ENCODE data around the gene ATP4A. TPM values are rescaled to one million over a fixed set of nuclear protein-coding genes. Genes with fewer than 3 reads are reported as not detected.

Gene ATP4A
- polyA plus RNA-seq, 3 donors: 0.11 TPM; not detected in 2

GRCh38 chr19:35511337-35511736, 52.1 kb downstream of the ATP4A start:
- no peak for DNase-seq (ENCODE audit: extremely low read depth in 1 of 11, low read depth in 9 of 11, low spot score in 4 of 11)

- DNase-seq (ENCODE audit: extremely low read depth in 1 of 11, low read depth in 9 of 11, low spot score in 4 of 11): no peak
Observed at GRCh38 chr19:35510626-35510964, 52.9 kb downstream of the ATP4A start.

GRCh38 chr19:35509861-35510625, 53.4 kb downstream of the ATP4A start:
- DNase-seq (ENCODE audit: extremely low read depth in 1 of 11, low read depth in 9 of 11, low spot score in 4 of 11): peak; percentile 59 to 87 (median 82)

- DNase-seq (ENCODE audit: extremely low read depth in 1 of 11, low read depth in 9 of 11, low spot score in 4 of 11): peak in 1 of 11 donors; percentile 34
Observed at GRCh38 chr19:35509018-35509652, 54.3 kb downstream of the ATP4A start.

- DNase-seq (ENCODE audit: extremely low read depth in 1 of 11, low read depth in 9 of 11, low spot score in 4 of 11): no peak
Observed at GRCh38 chr19:35508129-35508528, 55.3 kb downstream of the ATP4A start.

GRCh38 chr19:35507561-35507960, 55.9 kb downstream of the ATP4A start:
- DNase-seq (ENCODE audit: extremely low read depth in 1 of 11, low read depth in 9 of 11, low spot score in 4 of 11): no peak

- DNase-seq (ENCODE audit: extremely low read depth in 1 of 11, low read depth in 9 of 11, low spot score in 4 of 11): no peak
Observed at GRCh38 chr19:35506011-35506410, 57.4 kb downstream of the ATP4A start.

- DNase-seq (ENCODE audit: extremely low read depth in 1 of 11, low read depth in 9 of 11, low spot score in 4 of 11): no peak
Observed at GRCh38 chr19:35502751-35503150, 60.7 kb downstream of the ATP4A start.

GRCh38 chr19:35501684-35502083, 61.8 kb downstream of the ATP4A start:
- no peak for DNase-seq (ENCODE audit: extremely low read depth in 1 of 11, low read depth in 9 of 11, low spot score in 4 of 11)

- no peak for DNase-seq (ENCODE audit: extremely low read depth in 1 of 11, low read depth in 9 of 11, low spot score in 4 of 11)
Observed at GRCh38 chr19:35500611-35501010, 62.8 kb downstream of the ATP4A start.

Other genes with a start within 250 kb of the ATP4A start
- 10 to 100 TPM; 10.7 to 16.5 (median 12.5) TPM for gene CD22, start 234.5 kb downstream of the ATP4A start, polyA plus RNA-seq (ENCODE audit: insufficient read length in 3 of 3)
- gene FFAR1, start 215.8 kb downstream of the ATP4A start, polyA plus RNA-seq (ENCODE audit: insufficient read length in 3 of 3): under 1 TPM; 0.25 to 0.53 (median 0.52) TPM
- gene FFAR3, start 205.2 kb downstream of the ATP4A start, polyA plus RNA-seq (ENCODE audit: insufficient read length in 3 of 3): under 1 TPM; 0.11 to 0.20 (median 0.17) TPM
- gene GPR42, start 192.6 kb downstream of the ATP4A start, polyA plus RNA-seq (ENCODE audit: insufficient read length in 3 of 3): not detected
- under 1 TPM; 0.32 to 0.84 (median 0.55) TPM for gene FFAR2, start 115.4 kb downstream of the ATP4A start, polyA plus RNA-seq (ENCODE audit: insufficient read length in 3 of 3)
- 1 to 10 TPM in 2 of 3 donors, under 1 TPM in 1; 0.40 to 1.5 (median 1.1) TPM for gene KRTDAP, start 73.2 kb downstream of the ATP4A start, polyA plus RNA-seq (ENCODE audit: insufficient read length in 3 of 3)
- 100 to 1,000 TPM in 1 of 3 donors, 10 to 100 TPM in 2; 69.7 to 129 (median 73.6) TPM for gene DMKN, start 50.0 kb downstream of the ATP4A start, polyA plus RNA-seq (ENCODE audit: insufficient read length in 3 of 3)
- under 1 TPM in 1 of 3 donors, not detected in 2; 0.09 TPM for gene SBSN, start 35.3 kb downstream of the ATP4A start, polyA plus RNA-seq (ENCODE audit: insufficient read length in 3 of 3)
- not detected for gene GAPDHS, start 30.2 kb downstream of the ATP4A start, polyA plus RNA-seq (ENCODE audit: insufficient read length in 3 of 3)
- gene TMEM147, start 18.0 kb downstream of the ATP4A start, polyA plus RNA-seq (ENCODE audit: insufficient read length in 3 of 3): 10 to 100 TPM; 81.4 to 99.2 (median 94.4) TPM
- not detected for gene PMIS2, start 22.5 kb upstream of the ATP4A start, polyA plus RNA-seq (ENCODE audit: insufficient read length in 3 of 3)
- gene HAUS5, start 49.1 kb upstream of the ATP4A start, polyA plus RNA-seq (ENCODE audit: insufficient read length in 3 of 3): 10 to 100 TPM; 24.0 to 30.8 (median 28.4) TPM
- 10 to 100 TPM; 48.2 to 83.4 (median 69.0) TPM for gene RBM42, start 65.4 kb upstream of the ATP4A start, polyA plus RNA-seq (ENCODE audit: insufficient read length in 3 of 3)
- gene ETV2, start 78.1 kb upstream of the ATP4A start, polyA plus RNA-seq (ENCODE audit: insufficient read length in 3 of 3): 1 to 10 TPM; 1.6 to 2.6 (median 2.0) TPM
- gene COX6B1, start 84.7 kb upstream of the ATP4A start, polyA plus RNA-seq (ENCODE audit: insufficient read length in 3 of 3): 100 to 1,000 TPM; 284 to 381 (median 334) TPM
- gene UPK1A, start 102.9 kb upstream of the ATP4A start, polyA plus RNA-seq (ENCODE audit: insufficient read length in 3 of 3): 1 to 10 TPM; 5.1 to 7.6 (median 6.0) TPM
- under 1 TPM; 0.20 to 0.98 (median 0.40) TPM for gene ZBTB32, start 140.9 kb upstream of the ATP4A start, polyA plus RNA-seq (ENCODE audit: insufficient read length in 3 of 3)
- 10 to 100 TPM; 31.2 to 39.1 (median 37.6) TPM for gene KMT2B, start 154.3 kb upstream of the ATP4A start, polyA plus RNA-seq (ENCODE audit: insufficient read length in 3 of 3)
- 1 to 10 TPM; 3.3 to 5.6 (median 5.1) TPM for gene IGFLR1, start 178.8 kb upstream of the ATP4A start, polyA plus RNA-seq (ENCODE audit: insufficient read length in 3 of 3)
- gene U2AF1L4, start 181.8 kb upstream of the ATP4A start, polyA plus RNA-seq (ENCODE audit: insufficient read length in 3 of 3): 10 to 100 TPM; 12.8 to 19.3 (median 19.0) TPM
- 10 to 100 TPM; 59.6 to 66.5 (median 65.4) TPM for gene PSENEN, start 182.0 kb upstream of the ATP4A start, polyA plus RNA-seq (ENCODE audit: insufficient read length in 3 of 3)
- gene LIN37, start 184.9 kb upstream of the ATP4A start, polyA plus RNA-seq (ENCODE audit: insufficient read length in 3 of 3): 10 to 100 TPM; 12.5 to 12.9 (median 12.6) TPM
- gene HSPB6, start 193.4 kb upstream of the ATP4A start, polyA plus RNA-seq (ENCODE audit: insufficient read length in 3 of 3): 10 to 100 TPM; 18.4 to 27.8 (median 22.7) TPM
- gene PROSER3, start 194.5 kb upstream of the ATP4A start, polyA plus RNA-seq (ENCODE audit: insufficient read length in 3 of 3): 10 to 100 TPM; 14.5 to 23.7 (median 16.3) TPM
- gene ARHGAP33, start 211.9 kb upstream of the ATP4A start, polyA plus RNA-seq (ENCODE audit: insufficient read length in 3 of 3): 10 to 100 TPM; 17.7 to 45.7 (median 33.6) TPM
- gene PRODH2, start 249.2 kb upstream of the ATP4A start, polyA plus RNA-seq (ENCODE audit: insufficient read length in 3 of 3): 10 to 100 TPM; 28.7 to 50.1 (median 42.4) TPM

Measured in renal cortex interstitium (tissue), 11 donors.